ENCODE data around the gene RAB7B. TPM values are rescaled to one million over a fixed set of nuclear protein-coding genes. Genes with fewer than 3 reads are reported as not detected.

RAB7B gene
- total RNA-seq, 1 donor from 2014 or later: 4.4 TPM

DNA sequence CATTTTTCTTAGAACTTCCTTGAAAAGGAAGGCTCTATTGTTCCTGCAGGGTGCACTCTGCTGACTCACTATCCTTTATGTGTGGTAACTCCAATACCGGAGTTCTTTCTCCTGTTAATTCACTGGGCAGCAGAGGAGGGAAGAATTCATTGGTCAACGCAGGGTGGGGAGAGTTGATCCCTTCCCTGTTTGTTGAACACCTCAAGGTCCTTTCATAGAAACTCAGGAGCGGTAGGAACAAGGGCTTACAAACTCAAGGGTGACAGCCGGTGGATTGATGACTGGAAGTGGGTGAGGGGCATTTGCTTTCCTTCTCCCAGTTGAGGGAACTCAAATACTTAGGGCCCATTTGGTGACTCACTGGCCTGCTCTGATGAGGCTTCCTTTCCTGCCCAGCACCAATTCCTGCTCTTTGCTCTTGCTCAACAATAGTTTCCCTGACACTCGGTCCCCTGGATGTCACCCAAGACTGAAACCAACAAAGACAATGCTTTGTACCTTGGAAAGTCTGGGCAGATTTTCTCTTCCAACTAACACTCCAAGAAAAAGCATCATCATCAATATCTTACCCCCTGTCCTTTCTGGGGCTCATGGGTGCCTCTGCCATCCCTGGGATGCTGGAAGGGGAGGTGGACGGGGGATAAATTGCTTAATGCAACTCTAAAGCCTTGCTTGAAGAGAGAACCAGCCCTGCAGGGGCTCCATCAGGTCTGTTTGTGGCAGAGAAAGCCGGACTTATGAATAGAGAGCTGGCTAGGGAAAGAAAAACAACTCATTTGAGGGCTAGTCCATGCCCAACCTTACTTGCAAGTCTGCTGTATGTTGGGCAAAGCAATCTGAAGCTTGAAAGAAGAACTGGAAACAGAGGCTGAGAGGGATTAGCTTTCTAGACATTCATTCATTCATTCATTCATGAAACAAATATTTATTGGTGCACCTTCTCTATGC, 69.2 kb downstream of the RAB7B start:
- Mint-ChIP-seq H3K4me3 (no peak overlapping the region), H3K27ac (ENCODE audit: unreplicated experiment) (peak overlapping the region; percentile 81), H3K36me3 (ENCODE audit: low read depth) (no peaks in the 10 kb centered on the region), H3K4me1 (peaks cover 17% of the 10 kb centered on the region), H3K9me3 (no peaks in the 10 kb centered on the region), H3K27me3 (ENCODE audit: low read depth) (peaks cover 7% of the 10 kb centered on the region)
- TF ChIP-seq, protein P1, sequence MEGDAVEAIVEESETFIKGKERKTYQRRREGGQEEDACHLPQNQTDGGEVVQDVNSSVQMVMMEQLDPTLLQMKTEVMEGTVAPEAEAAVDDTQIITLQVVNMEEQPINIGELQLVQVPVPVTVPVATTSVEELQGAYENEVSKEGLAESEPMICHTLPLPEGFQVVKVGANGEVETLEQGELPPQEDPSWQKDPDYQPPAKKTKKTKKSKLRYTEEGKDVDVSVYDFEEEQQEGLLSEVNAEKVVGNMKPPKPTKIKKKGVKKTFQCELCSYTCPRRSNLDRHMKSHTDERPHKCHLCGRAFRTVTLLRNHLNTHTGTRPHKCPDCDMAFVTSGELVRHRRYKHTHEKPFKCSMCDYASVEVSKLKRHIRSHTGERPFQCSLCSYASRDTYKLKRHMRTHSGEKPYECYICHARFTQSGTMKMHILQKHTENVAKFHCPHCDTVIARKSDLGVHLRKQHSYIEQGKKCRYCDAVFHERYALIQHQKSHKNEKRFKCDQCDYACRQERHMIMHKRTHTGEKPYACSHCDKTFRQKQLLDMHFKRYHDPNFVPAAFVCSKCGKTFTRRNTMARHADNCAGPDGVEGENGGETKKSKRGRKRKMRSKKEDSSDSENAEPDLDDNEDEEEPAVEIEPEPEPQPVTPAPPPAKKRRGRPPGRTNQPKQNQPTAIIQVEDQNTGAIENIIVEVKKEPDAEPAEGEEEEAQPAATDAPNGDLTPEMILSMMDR (conservative IDR thresholded peaks at IDR 0.05): no peak
- DNase-seq (ENCODE audit: low read depth, low spot score): no peak

DNA sequence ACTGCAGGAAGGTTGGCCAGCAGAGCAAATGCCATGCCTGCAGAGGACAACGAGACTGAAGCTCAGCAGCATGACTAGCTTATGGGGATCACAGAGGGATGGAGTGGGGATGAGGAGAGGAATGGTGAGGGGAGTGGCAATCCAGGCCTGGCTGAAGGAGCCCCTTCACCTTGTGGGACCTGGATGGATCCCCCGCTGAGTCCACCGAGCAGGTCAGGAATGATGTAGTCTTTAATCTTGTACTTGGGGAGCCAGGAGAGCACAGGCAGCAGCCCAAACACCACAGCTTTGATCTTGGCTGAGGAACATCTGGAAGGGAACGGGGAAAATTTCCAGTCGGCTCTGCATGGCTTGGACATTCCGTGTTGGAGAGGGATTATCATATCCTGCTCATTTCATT, 70.4 kb downstream of the RAB7B start:
- Mint-ChIP-seq H3K27ac (ENCODE audit: unreplicated experiment) (no peak overlapping the region), H3K36me3 (ENCODE audit: low read depth) (no peaks in the 10 kb centered on the region), H3K27me3 (ENCODE audit: low read depth) (no peaks in the 10 kb centered on the region), H3K4me1 (peaks cover 17% of the 10 kb centered on the region), H3K4me3 (no peak overlapping the region), H3K9me3 (no peaks in the 10 kb centered on the region)
- TF ChIP-seq, protein P1 (conservative IDR thresholded peaks at IDR 0.05): no peak
- no peak for DNase-seq (ENCODE audit: low read depth, low spot score)

DNA sequence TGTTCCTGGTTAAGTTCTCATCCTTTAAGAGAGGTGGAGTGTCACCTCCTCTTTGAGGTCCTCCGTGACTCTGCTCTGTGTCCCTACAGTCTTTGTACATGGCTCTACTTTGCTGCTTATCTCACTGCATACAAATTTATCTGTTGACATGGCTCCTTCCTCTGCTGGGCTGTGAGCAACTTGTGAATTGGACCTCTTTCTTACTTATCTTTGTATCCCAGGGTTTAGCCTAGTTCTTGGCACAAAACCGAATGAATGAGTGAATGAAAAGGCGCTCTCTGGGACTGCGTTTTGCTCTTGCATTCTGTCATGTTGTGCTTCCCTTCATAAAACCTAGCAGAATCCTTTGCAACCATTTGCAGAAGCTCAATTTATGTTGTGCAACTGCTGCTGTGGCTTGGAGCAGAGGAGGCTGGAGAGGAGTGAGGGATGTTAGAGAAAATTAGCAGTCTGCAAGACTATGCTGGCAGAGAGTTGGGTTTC, 72.4 kb downstream of the RAB7B start:
- TF ChIP-seq, protein P1 (conservative IDR thresholded peaks at IDR 0.05): no peak
- Mint-ChIP-seq H3K4me3 (no peak overlapping the region), H3K36me3 (ENCODE audit: low read depth) (no peaks in the 10 kb centered on the region), H3K4me1 (peaks cover 17% of the 10 kb centered on the region), H3K27me3 (ENCODE audit: low read depth) (no peaks in the 10 kb centered on the region), H3K27ac (ENCODE audit: unreplicated experiment) (no peak overlapping the region), H3K9me3 (no peaks in the 10 kb centered on the region)
- no peak for DNase-seq (ENCODE audit: low read depth, low spot score)

DNA sequence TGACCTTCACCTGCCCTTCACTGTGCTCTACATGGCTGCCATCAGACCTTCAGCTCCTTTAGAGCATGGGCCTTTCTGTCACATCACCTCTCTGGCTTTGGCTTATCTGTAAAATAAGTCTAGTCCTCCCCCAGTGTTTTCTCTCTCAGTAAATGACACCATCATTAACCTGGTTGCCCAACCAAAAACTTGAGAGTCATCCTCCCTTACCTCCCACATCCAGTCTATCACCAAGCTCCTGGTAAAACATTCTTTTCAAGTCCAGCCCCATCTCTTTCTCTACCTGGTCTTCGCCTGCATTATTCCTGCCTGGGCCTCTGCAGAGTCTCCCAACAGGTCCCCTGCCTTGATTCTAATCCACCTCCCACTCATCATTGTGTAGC, 73.0 kb downstream of the RAB7B start:
- peak overlapping the region; percentile 81 for H3K27ac Mint-ChIP-seq (ENCODE audit: unreplicated experiment)

DNA sequence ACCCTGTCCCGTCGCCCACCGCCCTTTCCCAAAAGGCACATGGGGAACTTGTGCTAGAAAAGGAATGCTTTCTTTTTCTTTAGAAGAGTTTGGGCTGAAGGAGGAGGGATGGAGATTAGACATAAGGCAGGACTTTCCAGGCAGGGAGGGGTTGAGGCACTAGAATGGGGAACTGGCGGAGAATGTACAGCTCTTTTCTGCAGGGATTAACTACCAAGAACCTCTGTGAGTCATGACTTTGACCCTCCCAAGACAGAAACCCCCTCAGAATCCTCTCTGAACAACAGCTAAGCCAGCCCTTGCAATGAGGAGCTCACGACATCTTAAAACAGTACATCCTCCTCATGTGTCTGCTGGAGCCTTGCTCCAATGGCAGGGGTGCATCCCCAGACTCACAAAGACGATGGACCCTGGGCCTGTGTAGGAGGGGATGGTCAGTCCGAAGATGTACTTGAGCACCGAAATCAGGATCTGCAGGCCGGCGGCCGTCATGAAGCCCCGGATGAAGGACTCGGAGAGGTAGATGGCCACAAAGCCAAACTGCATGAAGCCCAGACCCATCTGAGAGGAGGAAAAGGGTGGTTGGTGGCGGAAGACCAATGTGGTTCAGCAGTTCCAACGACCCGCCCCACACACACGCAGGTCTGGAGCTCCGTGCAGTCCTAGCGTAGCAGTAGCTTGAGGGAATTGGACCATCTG, 73.5 kb downstream of the RAB7B start:
- DNase-seq (ENCODE audit: low read depth, low spot score): no peak
- peaks cover 17% of the 10 kb centered on the region for H3K4me1 Mint-ChIP-seq
- H3K9me3 Mint-ChIP-seq: no peaks in the 10 kb centered on the region
- H3K36me3 Mint-ChIP-seq (ENCODE audit: low read depth): no peaks in the 10 kb centered on the region
- no peaks in the 10 kb centered on the region for H3K27me3 Mint-ChIP-seq (ENCODE audit: low read depth)
- TF ChIP-seq, protein P1 (conservative IDR thresholded peaks at IDR 0.05): no peak
- H3K4me3 Mint-ChIP-seq: no peak overlapping the region
- H3K27ac Mint-ChIP-seq (ENCODE audit: unreplicated experiment): no peak overlapping the region

More for the DNA sequence above, 73.0 kb downstream of the RAB7B start:
- Mint-ChIP-seq H3K36me3 (ENCODE audit: low read depth) (no peaks in the 10 kb centered on the region), H3K4me1 (peaks cover 17% of the 10 kb centered on the region), H3K4me3 (no peak overlapping the region), H3K27me3 (ENCODE audit: low read depth) (no peaks in the 10 kb centered on the region), H3K9me3 (no peaks in the 10 kb centered on the region)
- TF ChIP-seq, protein P1 (conservative IDR thresholded peaks at IDR 0.05): no peak
- no peak for DNase-seq (ENCODE audit: low read depth, low spot score)
